ENCODE measurements around the gene SRD5A1.

SRD5A1 gene

DNA sequence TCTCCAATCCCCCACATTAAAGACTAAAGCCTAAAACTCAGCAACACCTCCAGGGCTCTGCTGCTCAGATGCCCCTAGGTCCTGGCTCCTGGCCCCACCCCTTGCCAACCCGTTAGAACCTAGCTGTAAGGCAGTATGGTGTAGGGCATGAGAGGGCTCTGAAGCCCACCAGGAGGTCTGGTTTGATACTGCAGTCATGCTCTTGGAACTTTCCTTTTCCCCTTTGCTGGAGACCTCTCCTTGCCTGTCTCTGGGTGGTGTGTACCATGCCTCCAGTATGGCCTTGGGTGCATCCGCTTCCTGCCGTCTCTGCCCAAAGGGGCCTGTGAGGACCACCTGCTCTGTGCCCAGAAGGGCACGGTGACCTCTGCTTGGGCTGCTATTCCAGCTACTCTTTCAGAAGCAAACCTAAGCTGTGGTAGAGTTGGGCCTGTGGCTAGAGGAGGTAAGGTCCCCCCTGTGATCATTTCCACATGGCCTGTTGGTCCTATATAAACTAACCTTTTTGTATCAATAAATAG is 83.4 kb downstream of the SRD5A1 start:
- DNase-seq (ENCODE audit: low read depth), result no peak
- TF ChIP-seq, protein P1, sequence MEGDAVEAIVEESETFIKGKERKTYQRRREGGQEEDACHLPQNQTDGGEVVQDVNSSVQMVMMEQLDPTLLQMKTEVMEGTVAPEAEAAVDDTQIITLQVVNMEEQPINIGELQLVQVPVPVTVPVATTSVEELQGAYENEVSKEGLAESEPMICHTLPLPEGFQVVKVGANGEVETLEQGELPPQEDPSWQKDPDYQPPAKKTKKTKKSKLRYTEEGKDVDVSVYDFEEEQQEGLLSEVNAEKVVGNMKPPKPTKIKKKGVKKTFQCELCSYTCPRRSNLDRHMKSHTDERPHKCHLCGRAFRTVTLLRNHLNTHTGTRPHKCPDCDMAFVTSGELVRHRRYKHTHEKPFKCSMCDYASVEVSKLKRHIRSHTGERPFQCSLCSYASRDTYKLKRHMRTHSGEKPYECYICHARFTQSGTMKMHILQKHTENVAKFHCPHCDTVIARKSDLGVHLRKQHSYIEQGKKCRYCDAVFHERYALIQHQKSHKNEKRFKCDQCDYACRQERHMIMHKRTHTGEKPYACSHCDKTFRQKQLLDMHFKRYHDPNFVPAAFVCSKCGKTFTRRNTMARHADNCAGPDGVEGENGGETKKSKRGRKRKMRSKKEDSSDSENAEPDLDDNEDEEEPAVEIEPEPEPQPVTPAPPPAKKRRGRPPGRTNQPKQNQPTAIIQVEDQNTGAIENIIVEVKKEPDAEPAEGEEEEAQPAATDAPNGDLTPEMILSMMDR (IDR thresholded peaks at IDR 0.05; ENCODE audit: insufficient read depth, low read depth, low read length, missing control alignments), result no peak
- H3K4me3 ChIP-seq (ENCODE audit: low read depth, low read length), result peak overlapping the region; percentile 0

- TF ChIP-seq, protein P1 (IDR thresholded peaks at IDR 0.05; ENCODE audit: insufficient read depth, low read depth, low read length, missing control alignments), result no peak
- DNase-seq (ENCODE audit: low read depth), result no peak
- peak overlapping the region; percentile 18; the same call in 1 of the 2 replicates for H3K4me3 ChIP-seq (ENCODE audit: low read depth, low read length)
Observed at GRCh38 chr5:6717247-6717646, 84.0 kb downstream of the SRD5A1 start.

GRCh38 chr5:6717687-6718086 is 84.4 kb downstream of the SRD5A1 start:
- TF ChIP-seq, protein P1 (IDR thresholded peaks at IDR 0.05; ENCODE audit: insufficient read depth, low read depth, low read length, missing control alignments), result no peak
- no peak overlapping the region for H3K4me3 ChIP-seq (ENCODE audit: low read depth, low read length)
- DNase-seq (ENCODE audit: low read depth), result no peak

GRCh38 chr5:6718161-6718681 is 85.0 kb downstream of the SRD5A1 start:
- DNase-seq (ENCODE audit: low read depth), result no peak
- no peak overlapping the region for H3K4me3 ChIP-seq (ENCODE audit: low read depth, low read length)
- TF ChIP-seq, protein P1 (IDR thresholded peaks at IDR 0.05; ENCODE audit: insufficient read depth, low read depth, low read length, missing control alignments), result no peak

DNA sequence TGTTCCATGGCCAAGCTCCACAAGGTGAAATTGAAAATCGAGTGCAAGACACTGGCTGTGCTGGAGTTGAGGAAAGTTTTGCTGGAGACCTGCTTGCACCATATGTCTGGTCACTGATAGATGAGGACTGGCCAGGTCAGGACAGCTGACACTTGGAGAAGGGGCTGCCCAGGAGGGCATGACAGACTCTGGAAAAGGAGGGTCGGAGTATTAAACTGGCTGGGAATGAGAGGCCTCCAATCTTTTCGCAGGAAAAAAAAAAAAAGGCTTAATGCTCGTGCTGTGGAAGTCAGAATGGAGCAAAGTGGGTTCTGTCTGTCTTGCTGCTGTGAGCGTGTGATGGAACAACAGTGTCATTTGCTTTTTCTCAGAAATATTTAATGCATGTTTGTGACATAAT is 85.5 kb downstream of the SRD5A1 start:
- H3K4me3 ChIP-seq (ENCODE audit: low read depth, low read length), result no peak overlapping the region
- no peak for DNase-seq (ENCODE audit: low read depth)
- TF ChIP-seq, protein P1 (IDR thresholded peaks at IDR 0.05; ENCODE audit: insufficient read depth, low read depth, low read length, missing control alignments), result no peak

DNA sequence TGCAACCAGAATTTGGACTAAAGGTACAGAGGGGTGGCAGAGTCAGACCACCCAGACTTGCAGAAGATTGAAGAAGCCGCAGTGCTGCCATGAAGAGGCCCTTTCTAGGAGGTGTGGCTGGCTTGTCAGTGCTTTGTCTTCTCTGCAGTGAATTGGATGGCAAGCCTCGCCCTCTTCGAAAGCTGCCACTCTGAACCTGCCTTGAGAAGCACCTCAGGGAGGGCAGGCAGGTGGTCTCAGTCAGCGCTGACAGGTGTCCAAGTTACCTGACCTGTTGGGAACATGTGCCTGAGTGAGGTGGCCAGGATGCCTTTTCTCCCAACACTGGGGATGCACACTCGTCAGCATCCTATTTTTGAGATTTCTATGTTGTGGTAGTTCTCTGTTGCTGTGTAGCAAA is 86.2 kb downstream of the SRD5A1 start:
- TF ChIP-seq, protein P1 (IDR thresholded peaks at IDR 0.05; ENCODE audit: insufficient read depth, low read depth, low read length, missing control alignments), result no peak
- no peak overlapping the region for H3K4me3 ChIP-seq (ENCODE audit: low read depth, low read length)
- DNase-seq (ENCODE audit: low read depth), result no peak
